IMR-90 (cell line): ENCODE data around the gene RNF166. TPM values are rescaled to one million over a fixed set of nuclear protein-coding genes. Genes with fewer than 3 reads are reported as not detected.

Source experiments
- ATAC-seq: fragments of 200-7000 bp; cut with Tn5 transposase; 2 replicates; pipeline ENCODE4 v1.9.1; 2020; ENCODE audit warnings: low read depth, mild to moderate bottlenecking, moderate library complexity
- BruUV-seq: library from RNA; stranded (reverse); fragments of 400-500 nt; replicated peaks from 2 replicates; lab custom pipeline; 2021; lab: Mats Ljungman, UMichigan
- CTCF ChIA-PET: fragments of 300-600 bp; formaldehyde crosslinking; extraction: SDS; loops from one replicate; lab custom pipeline; 2021; ENCODE audit warnings: antibody characterized with exemption; lab: Yijun Ruan, JAX
- POLR2A ChIA-PET: fragments of 300-600 bp; sonication (Branson Sonifier 250); formaldehyde crosslinking; loops from one replicate; lab custom pipeline; 2022; ENCODE audit warnings: antibody characterized with exemption; ENCODE audit not compliant: unreplicated experiment; lab: Charles Lee
- DNase-seq: peaks from one replicate; pipeline ENCODE4 v3.0.0; 2013
- H2AFZ ChIP-seq: replicated peaks from 2 replicates; pipeline ENCODE3; 2013; ENCODE audit warnings: low read length, mild to moderate bottlenecking; ENCODE audit not compliant: poor library complexity
- H2AK5ac ChIP-seq: 2 replicates; pipeline ENCODE4 v1.6.1; 2013; ENCODE audit warnings: low read depth, low read length, inconsistent platforms
- H2AK9ac ChIP-seq: replicated peaks from 2 replicates; pipeline ENCODE3; 2013; ENCODE audit warnings: mild to moderate bottlenecking, low read depth, low read length, moderate library complexity; ENCODE audit not compliant: poor library complexity
- H2BK120ac ChIP-seq: 2 replicates; pipeline ENCODE4 v1.6.1; 2013; ENCODE audit warnings: low read depth, low read length, inconsistent platforms
- H2BK15ac ChIP-seq: 3 replicates; pipeline ENCODE4 v1.6.1; 2013; ENCODE audit warnings: low read depth, low read length, inconsistent platforms
- H2BK20ac ChIP-seq: 2 replicates; pipeline ENCODE4 v1.6.1; 2013; ENCODE audit warnings: low read depth, mild to moderate bottlenecking, inconsistent platforms, low read length, moderate library complexity
- H2BK5ac ChIP-seq: 2 replicates; pipeline ENCODE4 v1.6.1; 2013; ENCODE audit warnings: mild to moderate bottlenecking, low read depth, low read length, inconsistent platforms; ENCODE audit not compliant: poor library complexity, severe bottlenecking
- H3K14ac ChIP-seq: replicated peaks from 2 replicates; pipeline ENCODE4 v1.6.1; 2013; ENCODE audit warnings: low read depth, low read length, inconsistent platforms
- H3K18ac ChIP-seq: 2 replicates; pipeline ENCODE4 v1.6.1; 2013; ENCODE audit warnings: low read depth, low read length, control low read depth
- H3K23ac ChIP-seq: 2 replicates; pipeline ENCODE4 v1.6.1; 2013; ENCODE audit warnings: low read depth, low read length, inconsistent platforms
- H3K27ac ChIP-seq: 2 replicates; pipeline ENCODE4 v1.5.1; 2013; ENCODE audit warnings: mild to moderate bottlenecking, control low read depth, low read length; ENCODE audit not compliant: insufficient read depth
- H3K27me3 ChIP-seq: 2 replicates; pipeline ENCODE4 v1.6.1; 2013; ENCODE audit warnings: low read length; ENCODE audit not compliant: control insufficient read depth, insufficient read depth
- H3K36me3 ChIP-seq: 2 replicates; pipeline ENCODE4 v1.6.1; 2013; ENCODE audit warnings: low read length, mixed read lengths; ENCODE audit not compliant: control insufficient read depth, insufficient read depth
- H3K4ac ChIP-seq: 2 replicates; pipeline ENCODE4 v1.6.1; 2013; ENCODE audit warnings: low read depth, low read length, inconsistent platforms
- H3K4me1 ChIP-seq: 2 replicates; pipeline ENCODE4 v1.6.1; 2013; ENCODE audit warnings: low read length, mixed read lengths; ENCODE audit not compliant: control insufficient read depth, insufficient read depth
- H3K4me2 ChIP-seq: 2 replicates; pipeline ENCODE4 v1.6.1; 2013; ENCODE audit warnings: low read depth, mild to moderate bottlenecking, control low read depth, low read length, moderate library complexity
- H3K4me3 ChIP-seq: 2 replicates; pipeline ENCODE4 v1.5.1; 2013; ENCODE audit warnings: low read depth, mild to moderate bottlenecking, control low read depth, low read length, moderate library complexity; ENCODE audit not compliant: insufficient read depth
- H3K56ac ChIP-seq: 2 replicates; pipeline ENCODE4 v1.6.1; 2013; ENCODE audit warnings: low read length, inconsistent platforms; ENCODE audit not compliant: insufficient read depth; ENCODE audit errors: extremely low read depth
- H3K79me1 ChIP-seq, 2 experiments: 2 replicates each; pipeline ENCODE4 v1.6.1; 2013; ENCODE audit warnings: low read length in 2 of 2, inconsistent platforms in 1 of 2, low read depth in 1 of 2
- H3K9ac ChIP-seq: 2 replicates; pipeline ENCODE4 v1.6.1; 2013; ENCODE audit warnings: low read depth, low read length, control low read depth
- H3K9me1 ChIP-seq: 2 replicates; pipeline ENCODE4 v1.6.1; 2013; ENCODE audit warnings: low read length, inconsistent platforms; ENCODE audit not compliant: insufficient read depth
- H3K9me3 ChIP-seq: 2 replicates; pipeline ENCODE4 v1.6.1; 2013; ENCODE audit warnings: low read length; ENCODE audit not compliant: control insufficient read depth, insufficient read depth
- H4K20me1 ChIP-seq: 2 replicates; pipeline ENCODE4 v1.6.1; 2013; ENCODE audit warnings: low read length, inconsistent platforms; ENCODE audit not compliant: insufficient read depth
- H4K5ac ChIP-seq: 2 replicates; pipeline ENCODE4 v1.6.1; 2013; ENCODE audit warnings: mild to moderate bottlenecking, low read depth, low read length, control low read depth
- H4K8ac ChIP-seq, 2 experiments: 2 replicates each; pipeline ENCODE4 v1.6.1; 2013; ENCODE audit warnings: low read depth in 2 of 2, low read length in 2 of 2, control low read depth in 1 of 2, inconsistent platforms in 1 of 2
- H4K91ac ChIP-seq: 2 replicates; pipeline ENCODE4 v1.6.1; 2013; ENCODE audit warnings: low read depth, low read length, inconsistent platforms; ENCODE audit not compliant: insufficient read depth
- CEBPB ChIP-seq: IDR thresholded peaks from 2 replicates; pipeline ENCODE4 v1.6.1; 2012; ENCODE audit warnings: low read depth, low read length, improper control_type of control experiment
- CHD1 ChIP-seq: IDR thresholded peaks from 2 replicates; pipeline ENCODE4 v1.6.1; 2012; ENCODE audit warnings: low read depth, low read length, improper control_type of control experiment
- CTCF ChIP-seq: conservative IDR thresholded peaks from 2 replicates; pipeline ENCODE4 v1.5.1; 2012; ENCODE audit warnings: mild to moderate bottlenecking, low read depth, low read length, improper control_type of control experiment
- ELK1 ChIP-seq: fragments of 150-350 bp; IDR thresholded peaks from 2 replicates; pipeline ENCODE4 v1.6.1; 2016; ENCODE audit warnings: low read depth, mild to moderate bottlenecking, low read length, moderate library complexity, borderline replicate concordance
- FOS ChIP-seq: fragments of 150-350 bp; IDR thresholded peaks from 2 replicates; pipeline ENCODE4 v1.6.1; 2016; ENCODE audit warnings: low read depth, low read length
- MAFK ChIP-seq: IDR thresholded peaks from 2 replicates; pipeline ENCODE4 v1.6.1; 2012; ENCODE audit warnings: low read depth, low read length, improper control_type of control experiment
- MAZ ChIP-seq: IDR thresholded peaks from 2 replicates; pipeline ENCODE4 v1.6.1; 2012; ENCODE audit warnings: low read depth, mild to moderate bottlenecking, low read length, improper control_type of control experiment, moderate library complexity, borderline replicate concordance
- MXI1 ChIP-seq: IDR thresholded peaks from 2 replicates; pipeline ENCODE4 v1.6.1; 2012; ENCODE audit warnings: low read depth, mild to moderate bottlenecking, low read length, moderate library complexity, borderline replicate concordance
- NFE2L2 ChIP-seq: fragments of 150-350 bp; IDR thresholded peaks from 2 replicates; pipeline ENCODE4 v1.6.1; 2016; ENCODE audit warnings: low read depth, mild to moderate bottlenecking, low read length
- POLR2A ChIP-seq: IDR thresholded peaks from 2 replicates; pipeline ENCODE4 v1.6.1; 2012; ENCODE audit warnings: mild to moderate bottlenecking, low read depth, low read length
- RAD21 ChIP-seq: IDR thresholded peaks from 2 replicates; pipeline ENCODE4 v1.6.1; 2012; ENCODE audit warnings: low read length, improper control_type of control experiment
- RCOR1 ChIP-seq: IDR thresholded peaks from 2 replicates; pipeline ENCODE4 v1.6.1; 2012; ENCODE audit warnings: mild to moderate bottlenecking, low read length, improper control_type of control experiment; ENCODE audit not compliant: insufficient replicate concordance
- SMC3 ChIP-seq: fragments of 150-350 bp; IDR thresholded peaks from 2 replicates; pipeline ENCODE4 v1.6.1; 2016; ENCODE audit warnings: low read depth, mild to moderate bottlenecking, antibody characterized with exemption, low read length, moderate library complexity
- USF2 ChIP-seq: fragments of 150-350 bp; IDR thresholded peaks from 2 replicates; pipeline ENCODE4 v1.6.1; 2017; ENCODE audit warnings: mild to moderate bottlenecking, antibody characterized with exemption, low read length, low read depth
- WGBS, 2 experiments: methylation state at CpG; one replicate each; pipeline versions ENCODE4 v1.1.5 to v1.1.7; 2013; ENCODE audit warnings: missing lambda C conversion rate in 2 of 2; ENCODE audit not compliant: insufficient read length in 1 of 2; ENCODE audit errors: extremely low coverage in 2 of 2; 5-methylcytosine and 5-hydroxymethylcytosine counted together
- dilution Hi-C: fragments of 300-500 bp; cut with HindIII; formaldehyde crosslinking; loops from one replicate; pipeline ENCODE4 v1.14.3; 2018; ENCODE audit warnings: low sequenced_read_pairs; ENCODE audit not compliant: unreplicated experiment
- in situ Hi-C: fragments of 300-500 bp; cut with MboI; formaldehyde crosslinking; loops from 3 replicates; pipeline ENCODE4 v1.14.3; 2019; ENCODE audit warnings: low sequenced_read_pairs, inconsistent platforms, mixed read lengths
- intact Hi-C: fragments of 100-400 bp; cut with micrococcal nuclease; formaldehyde crosslinking; loops from 2 replicates; pipeline ENCODE4 v1.10.0; 2022
- polyA plus RNA-seq, 3 experiments: library from polyadenylated mRNA; depleted of rRNA; stranded (reverse); fragments of >200 nt; gene quantifications; 2 replicates each; pipeline ENCODE4 v1.2.3, GENCODE V29; 2012; ENCODE audit warnings: low replicate concordance in 1 of 3
- total RNA-seq: library from RNA; depleted of rRNA; stranded (reverse); fragments of >200 nt; gene quantifications from 2 replicates; pipeline ENCODE4 v1.2.3, GENCODE V29; 2012

RNF166 gene
- total and polyA plus RNA-seq, 2 of the 4 experiments (the other 2 are of a cell fraction): 8.1 to 17.4 TPM

GRCh38 chr16:88723507-88723887, 17.3 kb upstream of the RNF166 start:
- H2AFZ ChIP-seq: no peak overlapping the region
- 92% methylated on average over 3 of the region's 8 CpGs; no CpG with 5 or more reads in 1 of the 2 experiments for WGBS, 2 experiments
- no peak overlapping the region for H3K4ac ChIP-seq
- ChIA-PET POLR2A (no interaction called here), CTCF (no interaction called here)
- H3K4me3 ChIP-seq: no peak overlapping the region
- intact Hi-C loops (no loop called here), dilution Hi-C loops (no loop called here), in situ Hi-C loops (no loop called here)
- BruUV-seq: no TSS peak
- H3K79me1 ChIP-seq: peaks cover 0 to 16% of the 10 kb centered on the region in 2 experiments; a peak in 3 of 4 replicates
- no peak overlapping the region for H2BK20ac ChIP-seq
- no peaks in the 10 kb centered on the region for H3K9me3 ChIP-seq
- DNase-seq: no peak
- H3K27ac ChIP-seq: no peak overlapping the region
- no peak overlapping the region for H3K18ac ChIP-seq
- no peak overlapping the region for H2BK120ac ChIP-seq
- no peak overlapping the region for H2BK5ac ChIP-seq
- no peak for ATAC-seq
- no peak overlapping the region for H3K23ac ChIP-seq
- H3K9me1 ChIP-seq: no peaks in the 10 kb centered on the region
- no peak overlapping the region for H3K56ac ChIP-seq
- peaks cover 92% of the 10 kb centered on the region for H3K36me3 ChIP-seq
- H3K14ac ChIP-seq: no peak overlapping the region
- peaks cover 7% of the 10 kb centered on the region for H4K20me1 ChIP-seq
- TF ChIP-seq NFE2L2 (no peak), RAD21 (no peak), CHD1 (no peak), MXI1 (no peak), ELK1 (no peak), MAZ (no peak), FOS (no peak), CTCF (no peak), RCOR1 (no peak), USF2 (no peak), MAFK (no peak), POLR2A (no peak), SMC3 (no peak), CEBPB (no peak)
- no peak overlapping the region for H2AK9ac ChIP-seq
- H3K4me2 ChIP-seq: no peak overlapping the region
- no peak overlapping the region for H4K5ac ChIP-seq
- H2BK15ac ChIP-seq: no peak overlapping the region
- no peaks in the 10 kb centered on the region for H3K27me3 ChIP-seq
- H3K4me1 ChIP-seq: no peaks in the 10 kb centered on the region
- H3K9ac ChIP-seq: no peak overlapping the region
- no peak overlapping the region for H4K91ac ChIP-seq
- H4K8ac ChIP-seq: no peak overlapping the region
- H2AK5ac ChIP-seq: no peak overlapping the region
